ENCODE data around the gene ABCD4.

ABCD4 gene

DNA sequence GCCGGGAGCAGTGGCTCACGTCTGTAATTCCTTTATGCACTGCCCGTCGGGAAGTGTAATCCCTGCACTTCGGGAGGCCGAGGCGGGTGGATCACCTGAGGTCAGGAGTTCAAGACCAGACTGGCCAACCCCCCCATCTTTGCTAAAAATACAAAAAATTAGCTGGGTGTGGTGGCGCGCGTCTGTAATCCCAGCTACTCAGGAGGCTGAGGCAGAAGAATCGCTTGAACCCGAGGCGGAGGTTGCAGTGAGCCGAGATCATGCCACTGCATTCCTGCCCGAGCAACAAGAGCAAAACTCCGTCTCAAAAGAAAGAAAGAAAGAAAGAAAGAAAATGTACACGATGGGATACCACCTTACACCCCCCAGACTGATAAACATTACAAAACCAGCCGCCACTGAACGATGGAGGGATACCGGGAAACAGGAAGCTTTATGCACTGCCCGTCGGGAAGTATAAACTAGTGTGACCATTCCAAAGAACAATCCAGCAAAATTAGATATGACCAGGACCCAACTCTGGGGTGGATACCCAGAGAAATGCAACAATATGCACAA is 1.1 kb downstream of the ABCD4 start:
- no peaks in the 10 kb centered on the region for H3K9me3 ChIP-seq (ENCODE audit: control insufficient read depth, insufficient read depth, low read depth, low read length)
- H3K27ac ChIP-seq (ENCODE audit: low read depth, low read length) = no peak overlapping the region
- H3K27me3 ChIP-seq (ENCODE audit: control insufficient read depth, insufficient read depth, low read length) = no peaks in the 10 kb centered on the region
- peak overlapping the region; percentile 85 for H3K9ac ChIP-seq (ENCODE audit: low read length)
- H3K4me1 ChIP-seq (ENCODE audit: control insufficient read depth, insufficient read depth, low read length) = peaks cover 6% of the 10 kb centered on the region
- peak overlapping the region; percentile 83 for H3K4me3 ChIP-seq (ENCODE audit: low read depth, low read length)
- peaks cover 32% of the 10 kb centered on the region for H3K36me3 ChIP-seq (ENCODE audit: control insufficient read depth, insufficient read depth, low read length)

DNA sequence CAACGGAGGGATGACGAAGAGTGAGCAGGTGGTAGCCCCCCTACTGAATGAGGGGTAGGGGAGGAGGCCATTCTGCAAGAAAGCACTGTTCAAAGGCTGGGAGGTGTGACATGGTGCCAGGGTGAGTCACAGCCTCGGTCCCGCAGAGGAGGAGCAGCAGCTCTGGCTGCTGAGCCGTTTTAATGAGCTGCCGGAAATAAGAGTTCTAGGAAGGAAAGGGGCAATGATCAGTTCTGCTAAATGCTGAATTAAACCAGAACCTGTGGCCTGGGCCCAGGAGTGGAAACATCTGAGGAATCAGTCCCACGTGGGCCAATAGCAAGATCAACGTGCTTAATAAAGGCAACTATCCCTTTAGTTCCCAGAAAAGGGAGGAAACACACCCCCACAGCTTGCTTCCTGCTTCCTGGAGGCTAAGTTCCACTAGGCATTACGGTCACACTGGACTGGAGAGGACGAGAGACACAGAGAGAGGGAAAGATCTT is 3.6 kb downstream of the ABCD4 start:
- H3K4me1 ChIP-seq (ENCODE audit: control insufficient read depth, insufficient read depth, low read length) = peaks cover 9% of the 10 kb centered on the region
- no peaks in the 10 kb centered on the region for H3K9me3 ChIP-seq (ENCODE audit: control insufficient read depth, insufficient read depth, low read depth, low read length)
- no peak overlapping the region for H3K4me3 ChIP-seq (ENCODE audit: low read depth, low read length)
- no peak overlapping the region; the same call in 1 of the 2 replicates for H3K27ac ChIP-seq (ENCODE audit: low read depth, low read length)
- H3K27me3 ChIP-seq (ENCODE audit: control insufficient read depth, insufficient read depth, low read length) = no peaks in the 10 kb centered on the region
- H3K36me3 ChIP-seq (ENCODE audit: control insufficient read depth, insufficient read depth, low read length) = peaks cover 54% of the 10 kb centered on the region
- peak overlapping the region; percentile 21 for H3K9ac ChIP-seq (ENCODE audit: low read length)

GRCh38 chr14:74297986-74298385 is 4.7 kb downstream of the ABCD4 start:
- Histone ChIP-seq H3K4me1 (ENCODE audit: control insufficient read depth, insufficient read depth, low read length) (peaks cover 9% of the 10 kb centered on the region), H3K27ac (ENCODE audit: low read depth, low read length) (no peak overlapping the region), H3K9ac (ENCODE audit: low read length) (no peak overlapping the region), H3K36me3 (ENCODE audit: control insufficient read depth, insufficient read depth, low read length) (peaks cover 63% of the 10 kb centered on the region), H3K9me3 (ENCODE audit: control insufficient read depth, insufficient read depth, low read depth, low read length) (no peaks in the 10 kb centered on the region), H3K4me3 (ENCODE audit: low read depth, low read length) (no peak overlapping the region), H3K27me3 (ENCODE audit: control insufficient read depth, insufficient read depth, low read length) (no peaks in the 10 kb centered on the region)

GRCh38 chr14:74296037-74296467 is 6.7 kb downstream of the ABCD4 start:
- Histone ChIP-seq H3K36me3 (ENCODE audit: control insufficient read depth, insufficient read depth, low read length) (peaks cover 82% of the 10 kb centered on the region), H3K27me3 (ENCODE audit: control insufficient read depth, insufficient read depth, low read length) (no peaks in the 10 kb centered on the region), H3K4me3 (ENCODE audit: low read depth, low read length) (no peak overlapping the region), H3K9ac (ENCODE audit: low read length) (no peak overlapping the region), H3K4me1 (ENCODE audit: control insufficient read depth, insufficient read depth, low read length) (peaks cover 6% of the 10 kb centered on the region; the same call in 1 of the 2 replicates), H3K9me3 (ENCODE audit: control insufficient read depth, insufficient read depth, low read depth, low read length) (no peaks in the 10 kb centered on the region), H3K27ac (ENCODE audit: low read depth, low read length) (no peak overlapping the region)

GRCh38 chr14:74293606-74294005 is 9.1 kb downstream of the ABCD4 start:
- Histone ChIP-seq H3K27me3 (ENCODE audit: control insufficient read depth, insufficient read depth, low read length) (no peaks in the 10 kb centered on the region), H3K4me3 (ENCODE audit: low read depth, low read length) (no peak overlapping the region), H3K9me3 (ENCODE audit: control insufficient read depth, insufficient read depth, low read depth, low read length) (no peaks in the 10 kb centered on the region), H3K9ac (ENCODE audit: low read length) (no peak overlapping the region), H3K4me1 (ENCODE audit: control insufficient read depth, insufficient read depth, low read length) (peaks cover 3% of the 10 kb centered on the region; the same call in 1 of the 2 replicates), H3K36me3 (ENCODE audit: control insufficient read depth, insufficient read depth, low read length) (peaks cover 90% of the 10 kb centered on the region), H3K27ac (ENCODE audit: low read depth, low read length) (no peak overlapping the region)

DNA sequence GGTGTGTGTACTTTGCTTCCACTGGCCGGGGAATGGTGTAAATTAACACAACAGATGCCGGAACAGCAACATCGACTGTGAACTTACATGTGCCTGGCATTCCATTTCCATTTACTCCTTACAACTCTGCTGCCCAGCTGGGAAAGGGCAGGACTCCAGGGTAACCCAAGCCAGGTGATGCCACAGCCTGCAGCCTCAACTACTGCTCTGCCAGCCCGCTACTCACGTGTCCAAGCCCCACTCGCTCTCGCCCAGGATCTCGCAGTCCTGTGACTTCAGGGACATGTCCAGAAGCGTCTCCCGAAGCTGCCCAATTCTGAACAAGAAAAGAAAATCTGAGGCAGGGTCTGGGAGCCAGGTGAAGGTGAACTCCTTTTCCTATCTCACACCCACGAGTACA is 10.7 kb downstream of the ABCD4 start:
- no peak overlapping the region for H3K9ac ChIP-seq (ENCODE audit: low read length)
- peaks cover 3% of the 10 kb centered on the region; the same call in 1 of the 2 replicates for H3K4me1 ChIP-seq (ENCODE audit: control insufficient read depth, insufficient read depth, low read length)
- no peak overlapping the region for H3K4me3 ChIP-seq (ENCODE audit: low read depth, low read length)
- H3K9me3 ChIP-seq (ENCODE audit: control insufficient read depth, insufficient read depth, low read depth, low read length) = no peaks in the 10 kb centered on the region
- peaks cover 93% of the 10 kb centered on the region for H3K36me3 ChIP-seq (ENCODE audit: control insufficient read depth, insufficient read depth, low read length)
- H3K27ac ChIP-seq (ENCODE audit: low read depth, low read length) = no peak overlapping the region
- H3K27me3 ChIP-seq (ENCODE audit: control insufficient read depth, insufficient read depth, low read length) = no peaks in the 10 kb centered on the region

- no peaks in the 10 kb centered on the region for H3K9me3 ChIP-seq (ENCODE audit: control insufficient read depth, insufficient read depth, low read depth, low read length)
- peaks cover 93% of the 10 kb centered on the region for H3K36me3 ChIP-seq (ENCODE audit: control insufficient read depth, insufficient read depth, low read length)
- no peaks in the 10 kb centered on the region for H3K27me3 ChIP-seq (ENCODE audit: control insufficient read depth, insufficient read depth, low read length)
- H3K9ac ChIP-seq (ENCODE audit: low read length) = no peak overlapping the region
- H3K4me1 ChIP-seq (ENCODE audit: control insufficient read depth, insufficient read depth, low read length) = peaks cover 3% of the 10 kb centered on the region; the same call in 1 of the 2 replicates
- no peak overlapping the region for H3K4me3 ChIP-seq (ENCODE audit: low read depth, low read length)
- no peak overlapping the region for H3K27ac ChIP-seq (ENCODE audit: low read depth, low read length)
These were observed 12.3 kb downstream of the ABCD4 start for GRCh38 chr14:74290415-74290814.

DNA sequence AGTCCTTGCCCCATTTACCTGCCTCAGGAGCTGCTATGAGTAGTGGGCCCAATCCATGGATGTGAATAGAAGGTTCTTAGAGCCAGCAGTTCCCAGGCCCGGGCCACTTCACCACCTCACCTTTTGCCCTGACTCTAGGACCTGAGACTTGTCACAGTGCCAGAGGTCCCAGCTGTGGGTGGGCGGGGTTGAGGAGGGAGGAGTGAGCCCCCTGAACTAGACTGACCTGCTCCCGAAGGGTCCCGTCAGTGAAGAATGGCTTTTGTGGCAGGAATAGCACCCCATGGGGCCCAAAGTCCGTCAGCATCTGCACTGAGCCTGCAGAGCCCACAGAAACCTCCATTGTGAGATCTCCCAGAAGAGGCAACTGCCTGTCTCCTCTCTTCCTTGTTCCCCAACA is 12.9 kb downstream of the ABCD4 start:
- H3K27ac ChIP-seq (ENCODE audit: low read depth, low read length) = no peak overlapping the region
- no peak overlapping the region for H3K9ac ChIP-seq (ENCODE audit: low read length)
- no peaks in the 10 kb centered on the region for H3K9me3 ChIP-seq (ENCODE audit: control insufficient read depth, insufficient read depth, low read depth, low read length)
- peaks cover under 1% of the 10 kb centered on the region; the same call in 1 of the 2 replicates for H3K4me1 ChIP-seq (ENCODE audit: control insufficient read depth, insufficient read depth, low read length)
- peaks cover 92% of the 10 kb centered on the region for H3K36me3 ChIP-seq (ENCODE audit: control insufficient read depth, insufficient read depth, low read length)
- no peak overlapping the region for H3K4me3 ChIP-seq (ENCODE audit: low read depth, low read length)
- H3K27me3 ChIP-seq (ENCODE audit: control insufficient read depth, insufficient read depth, low read length) = no peaks in the 10 kb centered on the region

- no peaks in the 10 kb centered on the region for H3K27me3 ChIP-seq (ENCODE audit: control insufficient read depth, insufficient read depth, low read length)
- no peak overlapping the region for H3K27ac ChIP-seq (ENCODE audit: low read depth, low read length)
- H3K9ac ChIP-seq (ENCODE audit: low read length) = no peak overlapping the region
- peaks cover 86% of the 10 kb centered on the region for H3K36me3 ChIP-seq (ENCODE audit: control insufficient read depth, insufficient read depth, low read length)
- H3K4me1 ChIP-seq (ENCODE audit: control insufficient read depth, insufficient read depth, low read length) = no peaks in the 10 kb centered on the region
- no peaks in the 10 kb centered on the region for H3K9me3 ChIP-seq (ENCODE audit: control insufficient read depth, insufficient read depth, low read depth, low read length)
- H3K4me3 ChIP-seq (ENCODE audit: low read depth, low read length) = no peak overlapping the region
These were observed 16.0 kb downstream of the ABCD4 start for GRCh38 chr14:74286736-74287135.

- no peaks in the 10 kb centered on the region for H3K4me1 ChIP-seq (ENCODE audit: control insufficient read depth, insufficient read depth, low read length)
- peaks cover 31% of the 10 kb centered on the region for H3K36me3 ChIP-seq (ENCODE audit: control insufficient read depth, insufficient read depth, low read length)
- H3K9ac ChIP-seq (ENCODE audit: low read length) = no peak overlapping the region
- H3K4me3 ChIP-seq (ENCODE audit: low read depth, low read length) = no peak overlapping the region
- no peaks in the 10 kb centered on the region for H3K27me3 ChIP-seq (ENCODE audit: control insufficient read depth, insufficient read depth, low read length)
- no peak overlapping the region for H3K27ac ChIP-seq (ENCODE audit: low read depth, low read length)
- H3K9me3 ChIP-seq (ENCODE audit: control insufficient read depth, insufficient read depth, low read depth, low read length) = no peaks in the 10 kb centered on the region
These were observed 21.7 kb downstream of the ABCD4 start for GRCh38 chr14:74281069-74281468.

DNA sequence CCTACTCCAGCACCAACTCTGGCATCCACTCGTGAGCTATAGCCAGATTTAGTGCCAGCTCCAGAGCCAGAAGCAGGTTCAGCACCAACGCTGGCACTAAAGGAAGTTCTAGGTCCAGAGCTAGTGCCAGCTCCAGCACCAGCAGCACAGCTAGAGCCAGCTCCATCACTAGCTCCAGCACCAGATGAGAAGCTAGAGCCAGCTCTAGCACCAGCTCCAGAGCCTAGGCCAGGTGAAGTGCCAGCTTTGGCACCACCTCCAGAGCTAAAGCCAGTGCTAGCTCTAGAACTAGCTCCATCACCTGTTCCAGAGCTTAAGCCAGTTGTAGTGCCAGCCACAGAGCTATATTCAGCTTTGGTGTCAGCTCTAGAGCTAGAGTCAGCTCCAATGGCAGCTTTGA is 24.7 kb downstream of the ABCD4 start:
- peaks cover 6% of the 10 kb centered on the region for H3K36me3 ChIP-seq (ENCODE audit: control insufficient read depth, insufficient read depth, low read length)
- H3K27ac ChIP-seq (ENCODE audit: low read depth, low read length) = no peak overlapping the region
- no peaks in the 10 kb centered on the region for H3K27me3 ChIP-seq (ENCODE audit: control insufficient read depth, insufficient read depth, low read length)
- H3K9me3 ChIP-seq (ENCODE audit: control insufficient read depth, insufficient read depth, low read depth, low read length) = no peaks in the 10 kb centered on the region
- no peaks in the 10 kb centered on the region for H3K4me1 ChIP-seq (ENCODE audit: control insufficient read depth, insufficient read depth, low read length)
- no peak overlapping the region for H3K4me3 ChIP-seq (ENCODE audit: low read depth, low read length)
- no peak overlapping the region for H3K9ac ChIP-seq (ENCODE audit: low read length)

All from HUES6 (cell line).